Stimulated activated effector memory CD8-positive, alpha-beta T cell treated with anti-CD3 and anti-CD28 coated beads, Interleukin-12 subunit alpha, Interleukin-12 subunit beta, amount 100 ng/mL, for 72 hours (primary cell): ENCODE measurements around the gene ZNF322.

Experiments used
- ATAC-seq: fragments of 150-1000 bp; cut with Tn5 transposase; 2 replicates; pipeline ENCODE4 v1.10.0; 2021
- DNase-seq, 2 donors: peaks; one replicate each; pipeline ENCODE4 v3.0.0; 2021 to 2022; ENCODE audit warnings: low spot score in 2 of 2
- H3K27ac Mint-ChIP-seq: one replicate; pipeline ENCODE4 v1.8.0; 2022; ENCODE audit warnings: mild to moderate bottlenecking, mixed read lengths
- H3K36me3 Mint-ChIP-seq: one replicate; pipeline ENCODE4 v1.8.0; 2022; ENCODE audit warnings: mild to moderate bottlenecking, mixed read lengths
- H3K4me1 Mint-ChIP-seq: one replicate; pipeline ENCODE4 v1.8.0; 2022; ENCODE audit warnings: mixed read lengths
- H3K4me3 Mint-ChIP-seq: one replicate; pipeline ENCODE4 v1.8.0; 2022; ENCODE audit warnings: mild to moderate bottlenecking, mixed read lengths
- H3K9me3 Mint-ChIP-seq: one replicate; pipeline ENCODE4 v1.8.0; 2022; ENCODE audit warnings: mixed read lengths

ZNF322 gene

DNA sequence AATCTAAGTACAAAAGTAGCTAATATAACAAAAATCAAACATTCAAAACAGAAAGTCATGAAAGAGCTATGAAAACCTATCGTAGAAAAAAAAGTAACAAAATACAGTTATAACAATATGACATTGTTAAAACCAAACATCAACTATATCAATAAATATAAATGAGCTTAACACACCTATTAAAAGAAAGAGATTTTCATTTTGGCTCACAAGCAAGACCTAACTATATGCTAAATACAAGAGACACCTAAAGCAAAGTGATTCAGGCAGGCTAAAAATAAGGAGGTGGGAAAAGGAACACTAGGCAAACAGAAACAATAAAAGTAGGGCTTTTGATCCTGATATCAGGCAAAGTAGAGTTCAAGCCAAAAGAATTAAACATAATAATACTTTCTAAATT is 13.5 kb downstream of the ZNF322 start:
- H3K4me1 Mint-ChIP-seq, result peaks cover 16% of the 10 kb centered on the region
- no peak overlapping the region for H3K4me3 Mint-ChIP-seq
- H3K27ac Mint-ChIP-seq, result no peak overlapping the region

DNA sequence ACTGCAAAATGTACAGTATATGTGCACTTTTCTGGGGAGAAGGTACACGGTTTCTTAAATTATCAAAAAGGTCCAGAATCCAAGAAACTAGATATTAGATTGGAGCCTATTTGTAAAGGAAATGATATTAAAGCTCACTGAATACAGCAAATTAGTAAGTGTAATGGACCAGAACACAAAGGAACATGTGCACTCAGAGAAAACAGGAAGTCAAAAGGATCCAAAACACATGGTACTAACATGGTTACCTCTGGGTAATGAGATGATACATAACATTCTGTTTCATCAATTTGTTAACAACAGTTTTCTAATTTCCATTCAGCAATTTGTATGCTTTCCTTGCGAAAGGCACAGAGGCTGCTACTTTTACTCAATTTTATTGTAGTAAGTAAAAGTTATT is 18.7 kb downstream of the ZNF322 start:
- DNase-seq, result no peak
- Mint-ChIP-seq H3K9me3 (peaks cover 32% of the 10 kb centered on the region), H3K36me3 (peaks cover 59% of the 10 kb centered on the region), H3K4me3 (no peak overlapping the region), H3K27ac (no peak overlapping the region), H3K4me1 (peaks cover 18% of the 10 kb centered on the region)
- no peak for ATAC-seq

More for the DNA sequence above, 13.5 kb downstream of the ZNF322 start:
- DNase-seq (no peak), ATAC-seq (no peak)
- peaks cover 14% of the 10 kb centered on the region for H3K9me3 Mint-ChIP-seq
- peaks cover 35% of the 10 kb centered on the region for H3K36me3 Mint-ChIP-seq

DNA sequence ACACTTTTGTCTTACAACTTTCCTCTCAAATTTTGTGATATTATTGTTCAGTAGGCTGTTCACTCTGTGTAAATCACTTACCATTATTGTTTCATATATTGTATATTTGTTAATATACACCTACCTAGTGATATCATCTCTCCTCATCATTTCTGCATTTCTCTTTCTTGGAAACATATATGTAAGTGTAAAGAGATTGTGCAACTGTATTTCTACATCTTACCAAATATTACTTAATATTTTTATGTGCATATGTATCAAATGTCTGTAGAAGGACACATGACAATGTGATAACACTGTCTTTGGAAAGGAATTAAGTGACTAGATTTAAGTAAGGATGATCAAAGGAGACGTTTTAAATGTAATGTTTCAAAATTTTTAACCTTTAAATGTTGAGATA is 30.2 kb downstream of the ZNF322 start:
- H3K4me1 Mint-ChIP-seq, result no peaks in the 10 kb centered on the region
- no peak for ATAC-seq
- H3K27ac Mint-ChIP-seq, result no peak overlapping the region
- no peaks in the 10 kb centered on the region for H3K36me3 Mint-ChIP-seq
- no peak overlapping the region for H3K4me3 Mint-ChIP-seq
- DNase-seq, result no peak
- peaks cover 7% of the 10 kb centered on the region for H3K9me3 Mint-ChIP-seq

DNA sequence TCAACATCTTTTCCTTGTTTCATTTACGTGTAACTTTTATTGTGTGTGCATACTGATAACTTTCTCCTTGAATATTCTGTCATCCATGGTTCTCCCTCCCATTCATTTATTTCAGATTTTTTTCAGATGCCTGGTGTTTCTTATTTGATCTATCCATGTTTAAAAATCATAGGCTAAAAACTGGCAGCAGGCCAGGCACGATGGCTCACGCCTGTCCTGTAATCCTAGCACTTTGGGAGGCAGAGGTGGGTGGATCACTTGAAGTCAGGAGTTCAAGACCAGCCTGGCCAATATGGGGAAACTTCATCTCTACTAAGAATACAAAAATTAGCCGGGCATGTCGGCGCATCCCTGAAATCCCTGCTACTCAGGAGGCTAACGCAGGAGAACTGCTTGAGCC is 31.7 kb downstream of the ZNF322 start:
- Mint-ChIP-seq H3K4me1 (no peaks in the 10 kb centered on the region), H3K9me3 (peaks cover 7% of the 10 kb centered on the region), H3K36me3 (no peaks in the 10 kb centered on the region), H3K27ac (no peak overlapping the region), H3K4me3 (no peak overlapping the region)
- ATAC-seq, result no peak
- DNase-seq, result no peak

DNA sequence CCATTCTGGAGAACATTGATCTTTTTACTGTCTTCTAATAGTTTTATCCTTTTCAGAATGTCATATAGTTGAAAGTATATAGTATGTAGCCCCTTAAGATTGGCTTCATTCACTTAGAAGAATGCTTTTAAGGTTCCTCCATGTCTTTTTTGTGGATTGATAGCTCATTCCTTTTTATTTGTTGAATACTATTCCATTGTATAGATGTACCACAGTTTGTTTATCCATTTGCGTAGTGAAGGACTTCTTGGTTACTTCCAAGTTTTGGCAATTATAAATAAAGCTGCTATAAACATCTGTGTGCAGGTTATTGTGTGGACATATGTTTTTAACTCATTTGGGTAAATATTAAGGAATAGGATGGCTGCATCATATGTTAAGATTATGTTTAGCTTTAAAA is 35.0 kb downstream of the ZNF322 start:
- H3K4me3 Mint-ChIP-seq, result no peak overlapping the region
- H3K36me3 Mint-ChIP-seq, result no peaks in the 10 kb centered on the region
- no peak for DNase-seq
- ATAC-seq, result no peak
- H3K27ac Mint-ChIP-seq, result no peak overlapping the region
- H3K9me3 Mint-ChIP-seq, result peaks cover 7% of the 10 kb centered on the region
- H3K4me1 Mint-ChIP-seq, result no peaks in the 10 kb centered on the region

DNA sequence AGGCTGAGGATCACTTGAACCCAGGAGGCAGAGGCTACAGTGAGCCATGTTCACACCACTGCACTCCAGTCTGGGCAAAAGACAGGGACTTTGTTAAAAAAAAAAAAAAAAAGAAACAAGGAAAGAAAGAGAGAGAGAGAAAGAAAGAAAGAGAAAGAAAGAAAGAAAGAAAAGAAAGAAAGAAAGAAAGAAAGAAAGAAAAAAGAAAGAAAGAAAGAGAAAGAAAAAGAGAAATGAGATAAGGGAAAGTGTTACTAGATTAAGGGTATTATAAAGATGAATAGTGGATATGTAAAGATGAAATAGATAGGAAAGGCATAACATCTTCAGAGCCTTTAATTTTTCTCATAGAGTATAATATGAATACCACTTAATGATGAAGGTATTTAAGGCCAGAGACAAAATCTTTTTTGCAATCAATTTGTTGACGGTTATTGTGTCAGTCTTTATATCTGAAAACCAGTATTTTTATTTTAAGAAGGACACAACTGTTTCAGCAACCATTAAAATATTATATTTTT is 36.1 kb downstream of the ZNF322 start:
- no peak overlapping the region for H3K27ac Mint-ChIP-seq
- H3K9me3 Mint-ChIP-seq, result peaks cover 7% of the 10 kb centered on the region
- H3K4me1 Mint-ChIP-seq, result no peaks in the 10 kb centered on the region
- H3K4me3 Mint-ChIP-seq, result no peak overlapping the region
- ATAC-seq, result no peak
- DNase-seq, result no peak
- H3K36me3 Mint-ChIP-seq, result no peaks in the 10 kb centered on the region

DNA sequence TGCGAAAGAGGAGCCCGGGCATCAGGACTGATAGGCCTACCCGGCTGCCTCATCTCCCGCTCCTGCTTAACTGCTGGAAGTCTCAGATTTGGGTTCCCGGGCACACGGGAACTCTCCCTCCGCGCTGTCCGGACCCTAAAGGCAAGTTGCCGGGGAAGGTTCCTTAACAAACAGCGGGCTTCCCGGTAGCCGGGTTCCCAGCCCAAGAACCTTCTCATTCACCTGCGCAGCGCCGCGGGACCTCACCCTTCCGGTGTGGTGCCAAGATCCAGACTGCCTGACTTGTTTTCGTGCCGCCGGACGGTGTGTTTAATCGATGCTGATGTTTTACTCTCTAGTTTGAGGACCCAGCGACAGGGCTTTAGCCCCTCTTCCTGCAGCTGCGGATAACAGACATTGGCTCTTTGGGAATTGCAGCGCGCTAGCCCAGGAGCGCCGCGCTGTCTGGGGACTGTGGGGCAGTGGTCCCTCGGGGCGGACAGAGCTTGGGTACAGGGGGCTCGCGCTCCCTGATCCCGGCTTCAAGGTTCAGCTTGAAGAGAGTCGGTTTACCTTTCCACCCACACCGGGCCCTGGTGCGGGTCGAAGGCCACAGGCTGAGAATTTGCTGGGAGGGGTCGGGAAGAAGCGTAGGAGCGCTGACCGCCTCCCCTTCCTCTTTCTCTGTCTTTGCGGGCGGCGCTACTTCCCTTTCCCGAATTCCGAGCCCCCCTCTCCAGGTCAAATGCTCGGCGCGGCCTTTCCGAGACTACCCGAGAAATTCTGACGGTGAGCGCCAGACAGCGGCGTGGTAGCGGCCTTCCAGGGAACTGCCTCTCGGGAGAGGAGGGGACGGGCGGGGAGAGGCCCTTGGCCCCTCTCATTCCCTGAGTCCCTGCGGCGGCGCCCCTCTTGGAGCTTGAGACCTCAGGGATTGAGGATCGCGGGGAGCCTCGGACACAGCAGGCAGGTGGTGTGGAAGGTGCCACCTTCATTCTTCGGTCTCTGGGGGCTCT is 45.6 kb downstream of the ZNF322 start:
- ATAC-seq (peak; percentile 40), DNase-seq (no peak)
- H3K27ac Mint-ChIP-seq, result no peak overlapping the region
- no peaks in the 10 kb centered on the region for H3K9me3 Mint-ChIP-seq
- H3K36me3 Mint-ChIP-seq, result no peaks in the 10 kb centered on the region
- H3K4me3 Mint-ChIP-seq, result peak overlapping the region; percentile 63
- peaks cover 12% of the 10 kb centered on the region for H3K4me1 Mint-ChIP-seq

DNA sequence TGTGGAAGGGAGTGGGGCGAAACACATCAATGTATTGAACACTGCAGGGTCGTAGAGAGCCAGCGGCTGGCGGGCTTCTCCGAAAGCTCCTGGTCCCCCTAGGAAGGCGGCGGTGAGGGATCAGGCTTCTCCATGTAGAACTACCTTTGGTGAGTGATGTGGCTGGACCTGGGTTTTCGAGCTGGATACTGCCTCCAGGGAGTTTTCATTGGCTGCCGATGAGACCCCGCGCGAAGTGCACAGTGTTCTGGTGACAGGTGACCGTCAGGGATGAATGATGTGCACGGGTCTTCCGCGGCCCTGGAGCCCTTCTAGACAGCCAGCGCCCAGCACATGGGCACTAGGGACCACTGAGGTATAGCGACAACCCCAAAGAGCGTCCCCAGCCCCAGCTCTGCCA is 46.3 kb downstream of the ZNF322 start:
- Mint-ChIP-seq H3K9me3 (no peaks in the 10 kb centered on the region), H3K4me1 (peaks cover 12% of the 10 kb centered on the region), H3K4me3 (peak overlapping the region; percentile 63), H3K36me3 (no peaks in the 10 kb centered on the region), H3K27ac (no peak overlapping the region)
- peak; percentile 13 for ATAC-seq
- DNase-seq, result no peak

DNA sequence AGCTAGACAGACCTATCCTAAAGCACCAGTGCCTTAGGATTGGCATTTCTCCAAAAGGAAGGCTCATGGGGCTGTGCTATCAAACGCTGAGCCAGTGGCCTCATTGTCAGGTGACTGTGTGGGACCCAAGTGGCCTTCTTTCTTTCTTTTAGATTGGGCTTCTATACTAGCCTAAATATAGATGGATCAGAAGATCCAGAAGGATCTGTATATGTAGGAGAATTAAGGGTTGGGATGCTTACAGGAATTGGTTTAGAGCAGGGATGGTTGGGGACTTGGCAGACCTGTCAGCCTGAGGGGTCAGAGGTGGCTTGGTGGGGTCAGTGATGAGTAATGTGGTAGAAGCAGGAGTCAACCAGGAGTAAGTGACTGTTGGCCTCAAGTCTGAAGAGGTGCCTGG is 47.9 kb downstream of the ZNF322 start:
- ATAC-seq, result no peak
- no peak for DNase-seq
- Mint-ChIP-seq H3K4me1 (peaks cover 20% of the 10 kb centered on the region), H3K36me3 (no peaks in the 10 kb centered on the region), H3K4me3 (no peak overlapping the region), H3K27ac (no peak overlapping the region), H3K9me3 (no peaks in the 10 kb centered on the region)

DNA sequence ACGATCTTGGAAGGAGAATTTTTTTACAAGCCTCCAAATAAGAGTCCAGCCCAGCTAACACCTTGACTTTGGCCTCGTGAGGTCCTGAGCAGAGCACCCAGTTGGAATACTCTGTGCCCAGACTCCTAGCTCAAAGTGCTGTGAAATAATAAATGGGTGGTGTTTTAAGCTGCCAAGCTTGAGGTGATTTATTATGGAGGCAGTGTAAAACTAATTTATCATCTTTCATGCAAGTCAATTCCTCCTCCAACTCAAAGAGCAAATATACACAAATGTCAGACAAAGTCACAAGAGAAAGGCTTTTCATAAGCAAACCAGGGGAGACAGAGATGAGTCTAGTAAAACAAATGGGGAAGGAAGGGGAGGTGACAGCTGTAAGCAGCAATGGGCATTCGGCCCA is 50.1 kb downstream of the ZNF322 start:
- H3K4me1 Mint-ChIP-seq, result peaks cover 20% of the 10 kb centered on the region
- no peak overlapping the region for H3K4me3 Mint-ChIP-seq
- H3K27ac Mint-ChIP-seq, result no peak overlapping the region
- no peak for ATAC-seq
- H3K9me3 Mint-ChIP-seq, result no peaks in the 10 kb centered on the region
- no peaks in the 10 kb centered on the region for H3K36me3 Mint-ChIP-seq
- no peak for DNase-seq

DNA sequence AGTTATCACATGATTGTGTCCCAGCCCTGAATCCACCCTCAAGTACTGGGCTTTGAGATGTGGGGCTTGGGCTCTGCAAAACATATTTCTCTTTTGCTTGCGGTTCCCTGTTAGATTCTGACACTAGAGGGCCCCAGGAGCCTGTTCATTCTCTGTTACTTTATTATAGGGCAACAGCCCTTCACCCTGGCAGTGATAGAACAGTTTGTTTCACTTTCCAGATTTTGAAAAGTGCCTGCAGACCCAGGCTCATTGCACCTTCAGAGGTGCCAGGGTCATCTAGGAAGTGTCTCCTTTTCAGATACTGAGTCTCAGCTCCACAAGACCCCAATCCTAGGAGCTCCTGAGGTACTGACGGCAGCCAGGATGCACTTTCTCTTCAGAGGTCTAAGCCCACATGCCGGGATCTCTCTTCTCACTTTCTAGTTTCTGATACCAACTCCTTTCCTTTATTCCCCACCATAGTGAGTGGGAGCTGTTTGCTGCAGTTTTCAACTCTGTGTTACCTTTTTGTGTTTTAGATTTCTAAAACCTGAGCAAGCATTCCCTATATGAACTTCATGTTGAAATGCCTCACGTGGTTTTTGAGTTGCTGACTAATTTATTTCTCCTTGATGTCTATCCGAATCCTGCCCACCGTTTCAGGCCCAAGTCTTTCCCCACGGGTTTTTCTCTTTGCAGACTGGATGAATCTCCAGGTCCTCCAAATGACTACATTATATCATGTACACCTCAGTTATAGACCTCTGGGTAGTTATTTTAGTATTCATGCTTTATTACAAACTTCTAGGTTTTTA is 51.9 kb downstream of the ZNF322 start:
- no peak overlapping the region for H3K27ac Mint-ChIP-seq
- DNase-seq, result peak in 1 of 2 donors; percentile 64
- H3K4me3 Mint-ChIP-seq, result peak overlapping the region; percentile 56
- peaks cover 8% of the 10 kb centered on the region for H3K4me1 Mint-ChIP-seq
- no peaks in the 10 kb centered on the region for H3K9me3 Mint-ChIP-seq
- peak; percentile 91 for ATAC-seq
- H3K36me3 Mint-ChIP-seq, result no peaks in the 10 kb centered on the region

DNA sequence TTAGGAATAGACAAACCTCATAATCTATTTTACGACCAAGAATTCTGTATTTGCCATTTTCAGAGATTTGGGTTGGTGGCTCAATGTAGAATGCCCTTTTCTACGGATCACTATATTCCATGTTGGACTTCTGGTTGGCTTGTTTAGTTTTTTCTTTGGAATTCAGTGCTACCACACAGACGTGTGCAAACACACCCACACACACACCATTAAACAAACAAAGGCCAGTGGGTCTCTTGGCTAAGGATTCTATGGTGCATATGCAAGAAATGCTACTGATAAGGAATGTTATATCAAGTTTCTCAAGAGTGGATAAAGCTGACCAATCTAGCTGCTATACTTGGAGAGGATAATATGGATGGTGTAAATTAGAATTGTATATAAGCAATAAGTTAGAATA is 54.7 kb downstream of the ZNF322 start:
- no peak for DNase-seq

DNA sequence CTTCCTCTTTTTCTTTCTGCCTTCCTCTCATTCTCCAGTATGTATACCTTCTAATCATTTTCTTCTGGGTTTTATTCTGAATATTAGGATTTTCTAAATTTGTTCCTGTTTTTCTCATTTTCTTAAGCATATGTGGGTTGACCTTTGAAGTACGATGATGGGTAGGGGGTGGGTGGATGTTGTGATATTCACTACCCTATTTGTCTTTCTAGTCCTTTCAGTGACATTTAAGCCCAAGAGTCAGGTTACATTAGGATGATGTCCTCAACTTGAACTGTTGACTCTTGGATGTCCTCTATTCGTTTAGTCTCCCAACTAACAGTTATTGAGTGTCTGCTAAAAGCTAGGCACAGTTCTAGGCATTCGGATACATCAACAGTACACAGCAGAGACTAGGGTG is 55.5 kb downstream of the ZNF322 start:
- Mint-ChIP-seq H3K4me1 (peaks cover 15% of the 10 kb centered on the region), H3K9me3 (no peaks in the 10 kb centered on the region), H3K4me3 (no peak overlapping the region), H3K36me3 (peaks cover 18% of the 10 kb centered on the region), H3K27ac (no peak overlapping the region)
- DNase-seq (no peak), ATAC-seq (no peak)

More for the DNA sequence above, 54.7 kb downstream of the ZNF322 start:
- no peak overlapping the region for H3K27ac Mint-ChIP-seq
- peaks cover 10% of the 10 kb centered on the region for H3K36me3 Mint-ChIP-seq
- H3K4me1 Mint-ChIP-seq, result peaks cover 15% of the 10 kb centered on the region
- no peak overlapping the region for H3K4me3 Mint-ChIP-seq
- ATAC-seq, result no peak
- no peaks in the 10 kb centered on the region for H3K9me3 Mint-ChIP-seq

DNA sequence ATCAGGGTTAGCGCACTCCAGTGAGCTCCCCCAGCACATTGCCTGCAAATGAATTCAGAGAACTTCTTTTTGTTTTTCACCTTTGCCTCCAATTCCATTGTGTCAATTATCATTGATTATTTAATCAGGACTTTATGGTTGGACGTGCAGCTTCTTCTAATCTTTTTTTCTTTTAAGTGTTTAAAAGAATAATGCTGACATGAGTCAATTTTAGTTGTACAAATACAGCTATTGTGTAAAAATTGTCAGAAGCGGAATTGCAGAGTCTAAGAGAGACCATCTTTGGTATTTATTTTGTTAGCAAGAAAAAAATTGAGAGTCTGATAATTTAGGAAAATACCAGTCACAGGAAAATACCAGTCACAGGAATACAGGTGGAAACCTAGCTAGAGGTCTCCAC is 57.3 kb downstream of the ZNF322 start:
- H3K4me3 Mint-ChIP-seq, result no peak overlapping the region
- no peaks in the 10 kb centered on the region for H3K9me3 Mint-ChIP-seq
- H3K27ac Mint-ChIP-seq, result no peak overlapping the region
- no peak for DNase-seq
- peaks cover 7% of the 10 kb centered on the region for H3K4me1 Mint-ChIP-seq
- ATAC-seq, result no peak
- peaks cover 29% of the 10 kb centered on the region for H3K36me3 Mint-ChIP-seq

DNA sequence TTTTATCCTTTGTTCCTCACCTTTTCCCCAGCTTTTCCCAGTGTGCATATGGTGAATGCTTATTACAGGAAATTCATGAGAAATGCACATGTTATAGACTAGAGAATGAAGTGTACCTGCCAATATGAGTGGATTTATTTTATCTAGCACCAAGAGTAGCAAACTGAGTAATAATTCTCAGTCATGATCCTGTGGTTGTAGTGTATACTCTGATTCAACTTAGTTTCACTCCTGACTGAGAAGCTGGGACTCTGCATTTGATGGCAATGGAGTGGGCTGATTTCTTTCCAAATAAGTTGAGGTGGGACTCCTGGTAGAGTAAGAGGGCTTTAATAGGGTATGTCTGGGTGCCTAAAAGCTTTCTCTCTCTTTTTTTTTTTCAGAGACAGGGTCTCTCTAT is 58.8 kb downstream of the ZNF322 start:
- Mint-ChIP-seq H3K27ac (no peak overlapping the region), H3K36me3 (peaks cover 29% of the 10 kb centered on the region), H3K9me3 (no peaks in the 10 kb centered on the region), H3K4me3 (no peak overlapping the region), H3K4me1 (peaks cover 7% of the 10 kb centered on the region)
- DNase-seq (no peak), ATAC-seq (peak; percentile 71)
